Measurements from ENCODE around the gene NUAK1. TPM values are rescaled to one million over a fixed set of nuclear protein-coding genes. Genes with fewer than 3 reads are reported as not detected.

Gene NUAK1
- total RNA-seq, 1 experiment from 2014 or later = 1.3 TPM

DNA sequence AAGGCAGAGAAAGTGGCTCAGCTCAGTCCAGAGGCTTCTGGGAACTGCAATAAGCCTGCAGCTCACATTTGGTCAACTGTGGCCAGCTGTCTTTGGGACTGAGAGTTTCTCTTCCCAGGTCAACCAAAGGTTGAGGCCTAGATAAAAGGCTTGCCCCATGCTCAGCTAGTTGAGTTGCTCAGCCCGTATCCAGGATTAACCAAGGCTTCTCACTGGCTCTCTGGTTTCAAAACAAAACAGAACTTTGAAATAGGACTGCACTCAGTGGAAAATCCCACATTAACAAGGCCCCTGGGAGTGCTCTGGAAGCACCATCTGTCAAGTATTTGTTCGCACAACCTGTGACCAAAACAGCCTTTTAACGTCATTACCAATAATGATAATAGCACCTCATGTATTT, 40.3 kb upstream of the NUAK1 start:
- no peaks in the 10 kb centered on the region for H3K4me1 ChIP-seq (ENCODE audit: insufficient read depth, low read length, poor library complexity, severe bottlenecking)
- POLR2A ChIA-PET (ENCODE audit: low non-redundant PET) = no interaction called here
- H3K4me3 ChIP-seq (ENCODE audit: low read depth, low read length, poor library complexity, severe bottlenecking) = no peak overlapping the region
- BruUV-seq (replicated peaks) = no TSS peak
- CTCF ChIA-PET = no interaction called here
- no peaks in the 10 kb centered on the region for H3K9me3 ChIP-seq (ENCODE audit: low read depth, low read length, poor library complexity, severe bottlenecking)
- no peaks in the 10 kb centered on the region for H3K36me3 ChIP-seq (ENCODE audit: insufficient read depth, low read length, poor library complexity, severe bottlenecking)
- no peak overlapping the region for H3K27ac ChIP-seq (ENCODE audit: low read depth, low read length, poor library complexity, severe bottlenecking)
- intact Hi-C loops (cut with micrococcal nuclease; ENCODE audit: unreplicated experiment) = no loop called here
- no peak for TF ChIP-seq EZH2 (IDR thresholded peaks at IDR 0.05; ENCODE audit: borderline replicate concordance, low read depth, low read length, poor library complexity, severe bottlenecking)
- no peak for TF ChIP-seq CTCF (conservative IDR thresholded peaks at IDR 0.05; ENCODE audit: low read depth, low read length)
- DNase-seq (ENCODE audit: low spot score) = peak; percentile 17
- H3K27me3 ChIP-seq (replicated peaks; ENCODE audit: insufficient read depth, low read depth, low read length, poor library complexity) = no peaks in the 10 kb centered on the region

GRCh38 chr12:106178562-106178961, 39.8 kb upstream of the NUAK1 start:
- Histone ChIP-seq H3K9me3 (ENCODE audit: low read depth, low read length, poor library complexity, severe bottlenecking) (no peaks in the 10 kb centered on the region), H3K4me1 (ENCODE audit: insufficient read depth, low read length, poor library complexity, severe bottlenecking) (no peaks in the 10 kb centered on the region), H3K4me3 (ENCODE audit: low read depth, low read length, poor library complexity, severe bottlenecking) (no peak overlapping the region), H3K27me3 (replicated peaks; ENCODE audit: insufficient read depth, low read depth, low read length, poor library complexity) (no peaks in the 10 kb centered on the region), H3K27ac (ENCODE audit: low read depth, low read length, poor library complexity, severe bottlenecking) (no peak overlapping the region), H3K36me3 (ENCODE audit: insufficient read depth, low read length, poor library complexity, severe bottlenecking) (no peaks in the 10 kb centered on the region)
- ChIA-PET CTCF (no interaction called here), POLR2A (ENCODE audit: low non-redundant PET) (no interaction called here)
- no peak for DNase-seq (ENCODE audit: low spot score)
- BruUV-seq (replicated peaks) = no TSS peak
- no peak for TF ChIP-seq EZH2 (IDR thresholded peaks at IDR 0.05; ENCODE audit: borderline replicate concordance, low read depth, low read length, poor library complexity, severe bottlenecking)
- TF ChIP-seq CTCF (conservative IDR thresholded peaks at IDR 0.05; ENCODE audit: low read depth, low read length) = no peak
- intact Hi-C loops (cut with micrococcal nuclease; ENCODE audit: unreplicated experiment) = no loop called here

DNA sequence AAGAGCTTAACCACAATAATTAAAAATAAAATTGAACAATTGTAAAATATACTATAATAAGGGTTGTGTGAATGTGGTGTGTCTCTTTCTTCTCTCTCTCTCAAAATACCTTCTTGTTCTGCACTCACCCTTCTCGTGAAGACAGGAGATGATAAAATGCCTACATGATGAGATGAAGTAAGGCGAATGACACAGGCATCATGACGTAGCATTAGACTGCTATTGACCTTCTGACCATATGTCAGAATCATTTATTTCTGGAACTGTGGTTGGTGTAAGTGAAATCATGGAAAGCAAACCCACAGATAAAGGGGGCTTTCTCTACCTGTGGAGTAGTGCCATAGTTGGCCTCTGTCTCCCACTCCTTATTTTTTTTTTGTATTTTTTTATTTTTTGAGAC, 37.8 kb upstream of the NUAK1 start:
- Histone ChIP-seq H3K9me3 (ENCODE audit: low read depth, low read length, poor library complexity, severe bottlenecking) (no peaks in the 10 kb centered on the region), H3K27ac (ENCODE audit: low read depth, low read length, poor library complexity, severe bottlenecking) (no peak overlapping the region), H3K4me3 (ENCODE audit: low read depth, low read length, poor library complexity, severe bottlenecking) (no peak overlapping the region), H3K36me3 (ENCODE audit: insufficient read depth, low read length, poor library complexity, severe bottlenecking) (no peaks in the 10 kb centered on the region), H3K4me1 (ENCODE audit: insufficient read depth, low read length, poor library complexity, severe bottlenecking) (no peaks in the 10 kb centered on the region), H3K27me3 (replicated peaks; ENCODE audit: insufficient read depth, low read depth, low read length, poor library complexity) (peaks cover 9% of the 10 kb centered on the region)
- no peak for DNase-seq (ENCODE audit: low spot score)
- no peak for TF ChIP-seq EZH2 (IDR thresholded peaks at IDR 0.05; ENCODE audit: borderline replicate concordance, low read depth, low read length, poor library complexity, severe bottlenecking)
- TF ChIP-seq CTCF (conservative IDR thresholded peaks at IDR 0.05; ENCODE audit: low read depth, low read length) = no peak
- ChIA-PET CTCF (no interaction called here), POLR2A (ENCODE audit: low non-redundant PET) (no interaction called here)
- BruUV-seq (replicated peaks) = no TSS peak
- intact Hi-C loops (cut with micrococcal nuclease; ENCODE audit: unreplicated experiment) = no loop called here
